K562 (cell line): Measurements from ENCODE around the gene BMP4. TPM values are rescaled to one million over a fixed set of nuclear protein-coding genes. Genes with fewer than 3 reads are reported as not detected.
"Not testable (repeated sequence)": the region's sequence is repeated elsewhere in the genome, so short reads cannot be mapped to it uniquely, and the experiment has no call there.

Experiments used
- ATAC-seq: fragments of 200-7000 bp; cut with Tn5 transposase; 3 replicates; pipeline ENCODE4 v1.9.1; 2020; ENCODE audit warnings: moderate library complexity
- BruUV-seq: library from RNA; stranded (reverse); fragments of 400-500 nt; replicated peaks from 2 replicates; lab custom pipeline; 2021; lab: Mats Ljungman, UMichigan
- CTCF ChIA-PET: fragments of 300-600 bp; formaldehyde crosslinking; extraction: SDS; loops from one replicate; lab custom pipeline; 2021; ENCODE audit warnings: low intra/inter-chr PET ratio; lab: Yijun Ruan, JAX
- POLR2A ChIA-PET: fragments of 300-600, 350-650 bp; sonication (Branson Sonifier 250); formaldehyde crosslinking; extraction: SDS; loops from one replicate; lab custom pipeline; 2021; ENCODE audit warnings: antibody characterized with exemption, inconsistent platforms; lab: Yijun Ruan, JAX
- DNase-seq, 4 experiments: peaks; one replicate each; pipeline versions ENCODE4 v3.0.0 to v3.0.0-alpha.2; 2011 to 2018; ENCODE audit warnings: low spot score in 3 of 4, mixed read lengths in 3 of 4; ENCODE audit errors: extremely low read depth in 1 of 4
- FAIRE-seq: peaks from 2 replicates; lab custom pipeline; 2011; peaks lifted over from hg19 to GRCh38; lab: Jason Lieb, UNC
- H2AFZ ChIP-seq: 2 replicates; pipeline ENCODE4 v1.6.0; 2011; ENCODE audit warnings: low read depth, low read length, control low read depth, inconsistent platforms
- H3K27ac ChIP-seq: fragments of 200-600 bp; 3 replicates; pipeline ENCODE4 v1.8.0; 2011; ENCODE audit warnings: low read depth, mild to moderate bottlenecking, control low read depth, inconsistent platforms, low read length, moderate library complexity, mixed read lengths; ENCODE audit errors: extremely low read depth
- H3K27me3 ChIP-seq, 2 experiments: fragments of 300-600 bp in 1 of 2; 2 replicates in 1 of 2; 3 replicates in 1 of 2; pipeline versions ENCODE4 v1.6.0 to v1.8.0; 2011; ENCODE audit warnings: inconsistent platforms in 2 of 2, low read length in 2 of 2, mild to moderate bottlenecking in 1 of 2, mixed read lengths in 1 of 2, moderate library complexity in 1 of 2; ENCODE audit not compliant: control insufficient read depth in 2 of 2, insufficient read depth in 2 of 2
- H3K36me3 ChIP-seq: fragments of 300-600 bp; 3 replicates; pipeline ENCODE4 v1.8.0; 2011; ENCODE audit warnings: mild to moderate bottlenecking, low read length, inconsistent platforms; ENCODE audit not compliant: control insufficient read depth, insufficient read depth
- H3K4me1 ChIP-seq, 2 experiments: fragments of 200-600 bp in 1 of 2; replicated peaks in 1 of 2; 2 replicates in 1 of 2; 3 replicates in 1 of 2; pipeline versions ENCODE4 v1.5.1 to v1.8.0; 2011; ENCODE audit warnings: inconsistent platforms in 2 of 2, low read length in 2 of 2, mild to moderate bottlenecking in 1 of 2, mixed read lengths in 1 of 2, moderate library complexity in 1 of 2; ENCODE audit not compliant: control insufficient read depth in 2 of 2, insufficient read depth in 2 of 2
- H3K4me2 ChIP-seq: 2 replicates; pipeline ENCODE4 v1.6.1; 2011; ENCODE audit warnings: low read length, control low read depth, inconsistent platforms, mixed read lengths; ENCODE audit not compliant: insufficient read depth
- H3K4me3 ChIP-seq: fragments of 200-600 bp; sonication (generic), shearing (Covaris generic); 2 replicates; pipeline ENCODE4 v1.5.1; 2016; ENCODE audit warnings: control low read depth, inconsistent platforms
- H3K79me2 ChIP-seq: fragments of 200-600 bp; 3 replicates; pipeline ENCODE4 v1.8.0; 2011; ENCODE audit warnings: low read length, inconsistent platforms; ENCODE audit not compliant: control insufficient read depth, insufficient read depth
- H3K9ac ChIP-seq, 2 experiments: 2 replicates each; pipeline versions ENCODE4 v1.6.0 to v1.6.1; 2011; ENCODE audit warnings: low read depth in 2 of 2, low read length in 2 of 2, control low read depth in 1 of 2, inconsistent platforms in 1 of 2, mild to moderate bottlenecking in 1 of 2, mixed read lengths in 1 of 2; ENCODE audit not compliant: insufficient read depth in 1 of 2
- H3K9me1 ChIP-seq: one replicate; pipeline ENCODE4 v1.6.0; 2011; ENCODE audit warnings: inconsistent platforms, mild to moderate bottlenecking, low read length, moderate library complexity; ENCODE audit not compliant: control insufficient read depth, insufficient read depth
- H3K9me3 ChIP-seq: replicated peaks from 2 replicates; pipeline ENCODE4 v1.5.1; 2011; ENCODE audit warnings: low read depth, low read length, inconsistent platforms; ENCODE audit not compliant: control insufficient read depth, insufficient read depth
- H4K20me1 ChIP-seq: replicated peaks from 2 replicates; pipeline ENCODE4 v1.6.1; 2011; ENCODE audit warnings: low read length, inconsistent platforms, mixed read lengths; ENCODE audit not compliant: control insufficient read depth, insufficient read depth
- DIDO1 ChIP-seq: fragments of 450-650 bp; IDR thresholded peaks from 2 replicates; pipeline ENCODE4 v1.6.1; 2016; ENCODE audit warnings: low read depth, missing biosample characterization, missing genetic modification characterization
- MCM3 ChIP-seq: fragments of 450-650 bp; IDR thresholded peaks from 2 replicates; pipeline ENCODE4 v1.6.1; 2016
- SIRT6 ChIP-seq: IDR thresholded peaks from one replicate; pipeline ENCODE4 v1.6.1; 2012; ENCODE audit warnings: low read depth, mild to moderate bottlenecking, control low read depth, inconsistent platforms, low read length, moderate library complexity
- ZNF347 ChIP-seq: fragments of 450-650 bp; formaldehyde crosslinking; IDR thresholded peaks from 2 replicates; pipeline ENCODE4 v1.4.0; 2020; ENCODE audit warnings: low read depth, mild to moderate bottlenecking, moderate library complexity
- ZNF707 ChIP-seq: fragments of 250-450 bp; sonication (Bioruptor Pico); conservative IDR thresholded peaks from 2 replicates; pipeline ENCODE4 v1.8.0; 2022; ENCODE audit warnings: inconsistent platforms, mild to moderate bottlenecking, moderate library complexity
- WGBS: fragments of 100-300 bp; shearing (Covaris generic); methylation state at CpG from one replicate; pipeline ENCODE4 v1.1.6; 2016; ENCODE audit warnings: low coverage, mixed read lengths; ENCODE audit not compliant: insufficient coverage; ENCODE audit errors: missing lambda C conversion rate; 5-methylcytosine and 5-hydroxymethylcytosine counted together
- in situ Hi-C: fragments of 300-500 bp; cut with MboI; formaldehyde crosslinking; loops from 4 replicates; pipeline ENCODE4 v1.15.0; 2018; ENCODE audit warnings: inconsistent platforms, mixed read lengths
- intact Hi-C: fragments of 100-400 bp; cut with micrococcal nuclease; formaldehyde crosslinking; loops from 2 replicates; pipeline ENCODE4 v1.14.2; 2022
- polyA plus RNA-seq, 8 experiments: library from polyadenylated mRNA; depleted of rRNA in 4 of 8; stranded (reverse) in 5 of 8; unstranded in 3 of 8; fragments of >200 nt; fragmentation: Nextera tagmentation in 2 of 8; fragmentation: Illumina TruSeq in 1 of 8; extraction: Ambion mirVana in 2 of 8; extraction: Trizol in 1 of 8; gene quantifications; 2 replicates each; pipeline versions ENCODE4 v1.2.1 to v1.2.3, GENCODE V29; 2011 to 2014; ENCODE audit warnings: inconsistent platforms in 1 of 8, missing spikeins in 1 of 8
- total RNA-seq, 7 experiments: library from RNA; depleted of rRNA in 6 of 7; stranded (reverse); fragments of >200 nt in 6 of 7; fragmentation: Illumina TruSeq in 2 of 7; extraction: Trizol in 2 of 7; gene quantifications; 2 replicates each; pipeline versions ENCODE4 v1.2.1 to v1.2.3, GENCODE V29; 2011 to 2021; ENCODE audit warnings: low replicate concordance in 1 of 7

The BMP4 gene
- total and polyA plus RNA-seq, 9 of the 15 experiments (the other 6 are each of a cell fraction or from before 2014, with no cell fraction given): not detected

DNA sequence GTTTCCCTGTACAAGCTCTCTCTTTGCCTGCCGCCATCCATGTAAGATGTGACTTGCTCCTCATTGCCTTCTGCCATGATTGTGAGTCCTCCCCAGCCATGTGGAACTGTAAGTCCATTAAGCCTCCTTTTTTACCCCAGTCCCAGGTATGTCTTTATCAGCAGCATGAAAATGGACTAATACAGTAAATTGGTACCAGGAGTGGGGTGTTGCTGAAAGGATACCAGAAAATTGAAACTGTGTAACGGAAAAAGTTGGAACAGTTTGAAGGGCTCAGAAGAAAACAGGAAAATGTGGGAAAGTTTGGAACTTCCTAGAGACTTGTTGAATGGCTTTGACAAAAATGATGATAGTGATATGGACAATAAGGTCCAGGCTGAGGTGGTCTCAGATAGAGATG lies 28.3 kb upstream of the BMP4 start:
- H3K9me1 ChIP-seq, H3K4me2 ChIP-seq, POLR2A ChIA-PET, DNase-seq, intact Hi-C loops, H3K9ac ChIP-seq, H3K9me3 ChIP-seq, H4K20me1 ChIP-seq, H3K79me2 ChIP-seq, H3K36me3 ChIP-seq, H3K4me3 ChIP-seq, H3K27ac ChIP-seq, H3K4me1 ChIP-seq, CTCF ChIA-PET, FAIRE-seq, H3K27me3 ChIP-seq, in situ Hi-C loops, H2AFZ ChIP-seq, ATAC-seq, BruUV-seq: not testable (repeated sequence)
- WGBS: 4% methylated on average over 2 of the region's 2 CpGs
- TF ChIP-seq ZNF707 (CRISPR knock-in tag): peak; percentile 91

DNA sequence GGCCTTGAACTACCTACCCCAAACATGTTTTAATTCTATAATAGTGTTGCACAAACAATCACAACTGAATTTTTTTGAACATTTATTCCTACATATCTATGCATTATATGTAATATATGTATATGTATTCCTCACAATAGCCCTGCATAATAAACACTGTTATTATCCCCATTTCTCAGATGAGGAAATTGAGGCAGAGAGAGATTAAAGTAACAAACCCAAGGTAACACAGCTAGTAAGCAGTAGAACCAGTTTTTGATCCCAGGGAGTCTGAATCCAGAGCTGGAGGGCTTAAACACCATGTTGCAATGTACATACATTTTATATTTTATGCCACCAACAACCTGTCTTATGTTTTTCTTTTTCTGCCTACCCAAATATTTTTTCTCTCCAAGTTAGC lies 26.5 kb upstream of the BMP4 start:
- no peaks in the 10 kb centered on the region for H3K4me1 ChIP-seq
- no TSS peak for BruUV-seq

More for the DNA sequence above, 26.5 kb upstream of the BMP4 start:
- CTCF ChIA-PET: no interaction called here
- H3K9me1 ChIP-seq: no peaks in the 10 kb centered on the region
- DNase-seq: no peak
- no peak overlapping the region for H2AFZ ChIP-seq
- no peaks in the 10 kb centered on the region for H3K36me3 ChIP-seq
- intact Hi-C loops: no loop called here
- POLR2A ChIA-PET: no interaction called here
- no peaks in the 10 kb centered on the region for H3K79me2 ChIP-seq
- no peak overlapping the region for H3K4me2 ChIP-seq
- in situ Hi-C loops: no loop called here
- no peak overlapping the region for H3K27ac ChIP-seq
- no peaks in the 10 kb centered on the region for H3K27me3 ChIP-seq
- ATAC-seq: no peak
- no peaks in the 10 kb centered on the region for H3K9me3 ChIP-seq
- no peak overlapping the region for H3K9ac ChIP-seq
- no peaks in the 10 kb centered on the region for H4K20me1 ChIP-seq
- TF ChIP-seq DIDO1 (tag) (no peak), SIRT6 (no peak), MCM3 (no peak), ZNF347 (CRISPR knock-in tag) (no peak)
- TF ChIP-seq, all 486 proteins: peak for 0
- no peak overlapping the region for H3K4me3 ChIP-seq
- FAIRE-seq: no peak
